ENCODE data around the gene RASIP1. TPM values are rescaled to one million over a fixed set of nuclear protein-coding genes. Genes with fewer than 3 reads are reported as not detected.
"Not testable (repeated sequence)": the region's sequence is repeated elsewhere in the genome, so short reads cannot be mapped to it uniquely, and the experiment has no call there.

Gene RASIP1
- polyA plus RNA-seq, 2 of the 4 experiments (the other 2 are of a cell fraction): 0.36 to 0.40 TPM

DNA sequence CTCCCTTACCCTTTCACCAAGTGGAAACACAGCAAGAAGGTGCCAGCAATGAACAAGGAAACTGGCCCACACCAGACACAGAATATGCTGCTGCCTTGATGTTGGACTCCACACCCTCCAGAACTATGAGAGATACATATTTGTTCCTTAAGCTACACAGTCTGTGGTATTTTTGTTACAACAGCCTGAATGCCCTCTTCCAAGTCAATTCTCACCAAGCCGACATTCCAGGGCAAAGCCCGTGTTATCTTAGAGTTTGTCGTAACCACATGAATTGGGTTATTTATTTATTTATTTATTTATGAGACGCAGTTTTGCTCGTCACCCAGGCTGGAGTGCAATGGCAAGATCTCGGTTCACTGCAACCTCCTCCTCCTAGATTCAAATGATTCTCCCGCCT, 29.9 kb upstream of the RASIP1 start:
- 79% methylated on average over 7 of the region's 7 CpGs for WGBS (ENCODE audit: missing lambda C conversion rate)
- Histone ChIP-seq H3K4me2 (no peak overlapping the region), H3K9me3 (no peaks in the 10 kb centered on the region), H3K4me3 (no peak overlapping the region), H3K4me1 (0 out of 3 replicates have a peak, but pooled peaks cover 4% of the 10 kb centered on the region), H3K27ac (no peak overlapping the region)
- ChIA-PET CTCF (interaction anchor here (1.0 to 2.5 kb wide), 8 partner anchors 9 to 124 kb away, joined by 5 to 13 read pairs (median 6); partner anchors contain the start of gene CA11), POLR2A (no interaction called here)
- DNase-seq (ENCODE audit: low read depth in 1 of 2, low spot score in 1 of 2) (no peak), FAIRE-seq (no peak), ATAC-seq (peak in 1 of 2 experiments; percentile 53; a peak in 3 of 6 replicates)
- no peak for TF ChIP-seq BHLHE40 (IDR thresholded peaks at IDR 0.05; ENCODE audit: low read depth, low read length)
- no peak for TF ChIP-seq KDM1A (IDR thresholded peaks at IDR 0.05; ENCODE audit: low read depth)
- TF ChIP-seq HOXA7 (CRISPR knock-in tag; IDR thresholded peaks at IDR 0.05): no peak
- TF ChIP-seq MAFK (IDR thresholded peaks at IDR 0.05; ENCODE audit: partially characterized antibody): no peak

DNA sequence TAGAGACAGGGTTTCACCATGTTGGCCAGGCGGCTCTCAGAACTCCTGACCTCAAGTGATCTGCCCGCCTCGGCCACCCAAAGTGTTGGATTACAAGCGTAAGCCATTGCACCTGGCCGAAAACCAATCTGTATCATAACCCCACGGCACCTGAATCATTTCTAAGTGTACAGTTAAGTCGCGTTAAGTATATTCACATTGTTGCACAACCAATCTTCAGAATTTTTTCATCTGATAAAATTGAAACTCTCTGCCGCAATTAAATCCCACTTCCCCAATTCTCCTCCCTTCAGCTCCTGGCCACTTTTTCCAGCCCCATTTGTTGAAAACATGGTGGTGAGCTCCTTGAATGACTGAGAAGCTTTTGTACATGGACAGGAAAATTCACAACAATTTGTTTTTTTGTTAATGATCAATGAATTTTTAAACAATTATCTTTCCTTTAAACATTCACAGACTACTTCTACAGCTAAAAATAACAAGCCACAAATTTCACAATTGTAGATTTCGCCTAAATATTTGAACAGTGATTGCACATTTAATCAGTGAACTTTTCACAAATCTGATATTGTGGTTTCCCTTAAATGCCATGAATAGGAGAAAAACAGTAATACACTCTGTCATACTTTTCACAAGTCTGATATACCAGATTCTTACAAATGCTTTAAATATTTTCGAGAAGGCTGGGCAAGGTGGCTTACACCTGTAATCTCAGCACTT, 28.7 kb upstream of the RASIP1 start:
- H3K9me3 ChIP-seq: no peaks in the 10 kb centered on the region
- peak; percentile 72 for FAIRE-seq
- no peak for DNase-seq (ENCODE audit: low read depth in 1 of 2, low spot score in 1 of 2)
- H3K4me3 ChIP-seq: no peak overlapping the region
- WGBS (ENCODE audit: missing lambda C conversion rate): 72% methylated on average over 11 of the region's 11 CpGs
- H3K27ac ChIP-seq: no peak overlapping the region
- POLR2A ChIA-PET: no interaction called here
- TF ChIP-seq NPAS2 (CRISPR knock-in tag; IDR thresholded peaks at IDR 0.05; ENCODE audit: borderline replicate concordance) (no peak), EHMT2 (IDR thresholded peaks at IDR 0.05; ENCODE audit: low read depth) (no peak), JUN (IDR thresholded peaks at IDR 0.05) (no peak), TP53 (CRISPR knock-in tag; IDR thresholded peaks at IDR 0.05) (no peak), SREBF2 (IDR thresholded peaks at IDR 0.05) (no peak), POLR2A (IDR thresholded peaks at IDR 0.05; ENCODE audit: low read length) (no peak), ZSCAN20 (CRISPR knock-in tag; IDR thresholded peaks at IDR 0.05) (no peak), ESRRA (IDR thresholded peaks at IDR 0.05; ENCODE audit: borderline replicate concordance, low read length) (no peak), EHF (CRISPR knock-in tag; IDR thresholded peaks at IDR 0.05) (no peak), MAFK (IDR thresholded peaks at IDR 0.05; ENCODE audit: partially characterized antibody) (no peak), TFCP2L1 (CRISPR knock-in tag; IDR thresholded peaks at IDR 0.05) (no peak)
- TF ChIP-seq, protein P1, sequence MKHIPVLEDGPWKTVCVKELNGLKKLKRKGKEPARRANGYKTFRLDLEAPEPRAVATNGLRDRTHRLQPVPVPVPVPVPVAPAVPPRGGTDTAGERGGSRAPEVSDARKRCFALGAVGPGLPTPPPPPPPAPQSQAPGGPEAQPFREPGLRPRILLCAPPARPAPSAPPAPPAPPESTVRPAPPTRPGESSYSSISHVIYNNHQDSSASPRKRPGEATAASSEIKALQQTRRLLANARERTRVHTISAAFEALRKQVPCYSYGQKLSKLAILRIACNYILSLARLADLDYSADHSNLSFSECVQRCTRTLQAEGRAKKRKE (CRISPR knock-in tag; IDR thresholded peaks at IDR 0.05; ENCODE audit: low read depth): no peak
- TF ChIP-seq, protein P2, sequence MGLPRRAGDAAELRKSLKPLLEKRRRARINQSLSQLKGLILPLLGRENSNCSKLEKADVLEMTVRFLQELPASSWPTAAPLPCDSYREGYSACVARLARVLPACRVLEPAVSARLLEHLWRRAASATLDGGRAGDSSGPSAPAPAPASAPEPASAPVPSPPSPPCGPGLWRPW (IDR thresholded peaks at IDR 0.05): no peak
- TF ChIP-seq, protein P3, sequence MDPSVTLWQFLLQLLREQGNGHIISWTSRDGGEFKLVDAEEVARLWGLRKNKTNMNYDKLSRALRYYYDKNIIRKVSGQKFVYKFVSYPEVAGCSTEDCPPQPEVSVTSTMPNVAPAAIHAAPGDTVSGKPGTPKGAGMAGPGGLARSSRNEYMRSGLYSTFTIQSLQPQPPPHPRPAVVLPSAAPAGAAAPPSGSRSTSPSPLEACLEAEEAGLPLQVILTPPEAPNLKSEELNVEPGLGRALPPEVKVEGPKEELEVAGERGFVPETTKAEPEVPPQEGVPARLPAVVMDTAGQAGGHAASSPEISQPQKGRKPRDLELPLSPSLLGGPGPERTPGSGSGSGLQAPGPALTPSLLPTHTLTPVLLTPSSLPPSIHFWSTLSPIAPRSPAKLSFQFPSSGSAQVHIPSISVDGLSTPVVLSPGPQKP (IDR thresholded peaks at IDR 0.05; ENCODE audit: low read depth, low read length): no peak
- TF ChIP-seq, protein P4, sequence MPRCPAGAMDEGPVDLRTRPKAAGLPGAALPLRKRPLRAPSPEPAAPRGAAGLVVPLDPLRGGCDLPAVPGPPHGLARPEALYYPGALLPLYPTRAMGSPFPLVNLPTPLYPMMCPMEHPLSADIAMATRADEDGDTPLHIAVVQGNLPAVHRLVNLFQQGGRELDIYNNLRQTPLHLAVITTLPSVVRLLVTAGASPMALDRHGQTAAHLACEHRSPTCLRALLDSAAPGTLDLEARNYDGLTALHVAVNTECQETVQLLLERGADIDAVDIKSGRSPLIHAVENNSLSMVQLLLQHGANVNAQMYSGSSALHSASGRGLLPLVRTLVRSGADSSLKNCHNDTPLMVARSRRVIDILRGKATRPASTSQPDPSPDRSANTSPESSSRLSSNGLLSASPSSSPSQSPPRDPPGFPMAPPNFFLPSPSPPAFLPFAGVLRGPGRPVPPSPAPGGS (IDR thresholded peaks at IDR 0.05): no peak
- 0 out of 3 replicates have a peak, but pooled peaks cover 4% of the 10 kb centered on the region for H3K4me1 ChIP-seq
- CTCF ChIA-PET: interaction anchor here (1.0 to 3.5 kb wide), 6 partner anchors 19 to 93 kb away, joined by 3 to 22 read pairs (median 6); no protein-coding TSS in a partner anchor
- H3K4me2 ChIP-seq: no peak overlapping the region
- no peak for ATAC-seq

DNA sequence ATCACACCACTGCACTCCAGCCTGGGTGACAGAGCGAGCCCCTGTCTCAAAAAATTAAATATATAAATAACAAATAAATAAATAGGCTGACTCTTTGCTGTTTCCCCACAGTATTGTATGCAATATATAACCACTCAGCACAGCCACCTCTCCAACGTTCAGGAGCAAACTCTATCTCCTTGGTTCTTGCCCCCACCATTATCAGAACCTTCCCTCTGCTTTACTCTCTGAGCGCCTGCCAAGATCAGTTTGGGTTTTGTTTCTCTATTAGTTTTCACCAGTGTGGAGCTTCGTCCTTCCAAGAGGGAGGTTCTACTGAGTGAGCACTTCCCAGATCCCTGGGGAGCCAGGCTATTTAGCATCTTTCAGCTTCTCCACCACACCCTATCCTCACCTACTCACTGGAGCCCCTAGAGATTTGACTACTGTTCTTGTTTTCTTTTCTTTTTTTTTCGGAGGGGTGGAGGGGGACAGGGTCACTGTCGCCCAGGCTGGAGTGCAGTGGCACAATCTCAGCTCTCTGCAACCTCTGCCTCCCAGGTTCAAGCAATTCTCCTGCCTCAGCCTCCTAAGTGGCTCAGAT, 27.9 kb upstream of the RASIP1 start:
- H3K9me3 ChIP-seq; DNase-seq (ENCODE audit: low read depth in 1 of 2, low spot score in 1 of 2); H3K4me3 ChIP-seq; H3K4me1 ChIP-seq; H3K4me2 ChIP-seq; POLR2A ChIA-PET; H3K27ac ChIP-seq; FAIRE-seq: not testable (repeated sequence)
- 27% methylated on average over 6 of the region's 6 CpGs for WGBS (ENCODE audit: missing lambda C conversion rate)
- CTCF ChIA-PET: interaction anchor here (0.6 to 3.5 kb wide), 9 partner anchors 9 to 123 kb away, joined by 3 to 22 read pairs (median 4); partner anchors contain the start of gene CA11
- peak; percentile 60 to 74 for ATAC-seq

DNA sequence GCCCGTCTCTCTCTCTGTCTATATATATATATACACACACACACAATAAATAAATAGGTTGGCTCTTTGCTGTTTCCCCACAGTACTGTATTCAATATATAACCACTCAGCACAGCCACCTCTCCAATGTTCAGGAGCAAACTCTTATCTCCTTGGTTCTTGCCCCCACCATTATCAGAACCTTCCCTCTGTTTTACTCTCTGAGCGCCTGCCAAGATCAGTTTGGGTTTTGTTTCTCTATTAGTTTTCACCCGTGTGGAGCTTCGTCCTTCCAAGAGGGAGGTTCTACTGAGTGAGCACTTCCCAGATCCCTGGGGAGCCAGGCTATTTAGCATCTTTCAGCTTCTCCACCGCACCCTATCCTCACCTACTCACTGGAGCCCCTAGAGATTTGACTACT, 25.4 kb upstream of the RASIP1 start:
- FAIRE-seq; H3K9me3 ChIP-seq; H3K4me1 ChIP-seq; POLR2A ChIA-PET; H3K27ac ChIP-seq; H3K4me2 ChIP-seq; H3K4me3 ChIP-seq; DNase-seq (ENCODE audit: low read depth in 1 of 2, low spot score in 1 of 2): not testable (repeated sequence)
- ATAC-seq: peak; percentile 26 to 48; a peak in 1 of 6 replicates
- WGBS (ENCODE audit: missing lambda C conversion rate): 42% methylated on average over 5 of the region's 5 CpGs
- CTCF ChIA-PET: interaction anchor here (1.0 to 3.5 kb wide), 7 partner anchors 14 to 206 kb away, joined by 3 to 22 read pairs (median 5); partner anchors contain the start of genes CA11 and HSD17B14
